ENCODE results near the gene WNT7A.

The WNT7A gene

GRCh38 chr3:13894807-13895154 is 14.9 kb upstream of the WNT7A start:
- Histone ChIP-seq H3K27ac (ENCODE audit: low read depth, low read length, poor library complexity, severe bottlenecking) (no peak overlapping the region), H3K9me3 (ENCODE audit: low read length) (no peaks in the 10 kb centered on the region), H3K4me2 (ENCODE audit: low read length) (no peak overlapping the region), H3K4me3 (ENCODE audit: low read depth, low read length, poor library complexity, severe bottlenecking) (no peak overlapping the region), H3F3A (ENCODE audit: insufficient read depth, low read length) (no peaks in the 10 kb centered on the region), H3K36me3 (ENCODE audit: insufficient read depth, low read length) (no peaks in the 10 kb centered on the region), H3K4me1 (ENCODE audit: insufficient read depth, low read length, severe bottlenecking) (no peaks in the 10 kb centered on the region), H3K27me3 (ENCODE audit: insufficient read depth, low read length) (no peaks in the 10 kb centered on the region), H3K79me2 (ENCODE audit: insufficient read depth, low read length) (no peaks in the 10 kb centered on the region), H2AFZ (ENCODE audit: low read length) (no peak overlapping the region), H3K9me2 (ENCODE audit: low read depth, low read length) (no peaks in the 10 kb centered on the region), H4K20me1 (ENCODE audit: insufficient read depth, low read length) (no peaks in the 10 kb centered on the region), H3K9ac (ENCODE audit: low read length) (no peak overlapping the region)
- TF ChIP-seq EZH2 (IDR thresholded peaks at IDR 0.05; ENCODE audit: borderline replicate concordance, low read length) (no peak), CTCF (IDR thresholded peaks at IDR 0.05; ENCODE audit: low read length) (no peak)

GRCh38 chr3:13894096-13894806 is 14.4 kb upstream of the WNT7A start:
- H3K79me2 ChIP-seq (ENCODE audit: insufficient read depth, low read length) = no peaks in the 10 kb centered on the region
- H4K20me1 ChIP-seq (ENCODE audit: insufficient read depth, low read length) = no peaks in the 10 kb centered on the region
- no peak overlapping the region for H2AFZ ChIP-seq (ENCODE audit: low read length)
- H3K36me3 ChIP-seq (ENCODE audit: insufficient read depth, low read length) = no peaks in the 10 kb centered on the region
- H3K9ac ChIP-seq (ENCODE audit: low read length) = no peak overlapping the region
- H3K4me1 ChIP-seq (ENCODE audit: insufficient read depth, low read length, severe bottlenecking) = no peaks in the 10 kb centered on the region
- no peak for TF ChIP-seq EZH2 (IDR thresholded peaks at IDR 0.05; ENCODE audit: borderline replicate concordance, low read length)
- TF ChIP-seq CTCF (IDR thresholded peaks at IDR 0.05; ENCODE audit: low read length) = no peak
- no peak overlapping the region for H3K4me3 ChIP-seq (ENCODE audit: low read depth, low read length, poor library complexity, severe bottlenecking)
- no peak overlapping the region for H3K4me2 ChIP-seq (ENCODE audit: low read length)
- no peaks in the 10 kb centered on the region for H3F3A ChIP-seq (ENCODE audit: insufficient read depth, low read length)
- no peaks in the 10 kb centered on the region for H3K9me2 ChIP-seq (ENCODE audit: low read depth, low read length)
- H3K27ac ChIP-seq (ENCODE audit: low read depth, low read length, poor library complexity, severe bottlenecking) = no peak overlapping the region
- no peaks in the 10 kb centered on the region for H3K27me3 ChIP-seq (ENCODE audit: insufficient read depth, low read length)
- no peaks in the 10 kb centered on the region for H3K9me3 ChIP-seq (ENCODE audit: low read length)

GRCh38 chr3:13892304-13892703 is 12.4 kb upstream of the WNT7A start:
- H2AFZ ChIP-seq (ENCODE audit: low read length) = no peak overlapping the region
- H3F3A ChIP-seq (ENCODE audit: insufficient read depth, low read length) = no peaks in the 10 kb centered on the region
- H3K4me1 ChIP-seq (ENCODE audit: insufficient read depth, low read length, severe bottlenecking) = no peaks in the 10 kb centered on the region

More at GRCh38 chr3:13892304-13892703, 12.4 kb upstream of the WNT7A start:
- TF ChIP-seq CTCF (IDR thresholded peaks at IDR 0.05; ENCODE audit: low read length) (no peak), EZH2 (IDR thresholded peaks at IDR 0.05; ENCODE audit: borderline replicate concordance, low read length) (no peak)
- Histone ChIP-seq H3K4me2 (ENCODE audit: low read length) (no peak overlapping the region), H3K9ac (ENCODE audit: low read length) (no peak overlapping the region), H3K4me3 (ENCODE audit: low read depth, low read length, poor library complexity, severe bottlenecking) (no peak overlapping the region), H3K9me2 (ENCODE audit: low read depth, low read length) (no peaks in the 10 kb centered on the region), H3K27ac (ENCODE audit: low read depth, low read length, poor library complexity, severe bottlenecking) (no peak overlapping the region), H3K36me3 (ENCODE audit: insufficient read depth, low read length) (no peaks in the 10 kb centered on the region), H3K79me2 (ENCODE audit: insufficient read depth, low read length) (no peaks in the 10 kb centered on the region), H3K9me3 (ENCODE audit: low read length) (no peaks in the 10 kb centered on the region), H3K27me3 (ENCODE audit: insufficient read depth, low read length) (no peaks in the 10 kb centered on the region), H4K20me1 (ENCODE audit: insufficient read depth, low read length) (no peaks in the 10 kb centered on the region)

Data from OCI-LY1 (cell line).